ENCODE results near the gene PNLDC1. TPM values are rescaled to one million over a fixed set of nuclear protein-coding genes. Genes with fewer than 3 reads are reported as not detected.

Gene PNLDC1
- total and polyA plus RNA-seq, 11 donors, result 0.04 to 0.67 (median 0.20) TPM; not detected in 6

- ATAC-seq (no peak), DNase-seq (no peak)
- WGBS, 4 donors, result 85 to 97% (median 87%) methylated on average over 19 to 28 of the region's 28 CpGs
- H3K9me3 ChIP-seq, result peaks cover 0 to 10% (median 0%) of the 10 kb centered on the region in 12 donors
- TF ChIP-seq POLR2A (IDR thresholded peaks at IDR 0.05), result no peak
- TF ChIP-seq CTCF (IDR thresholded peaks at IDR 0.05), result no peak
- no peaks in the 10 kb centered on the region for H3K4me1 ChIP-seq
- no peaks in the 10 kb centered on the region for H3K27me3 ChIP-seq
- intact Hi-C loops (cut with DNase I), result loop anchor here in 9 of 10 donors (5.0 to 10.0 kb wide), 8 partner anchors 71 to 668 kb away; no protein-coding TSS in a partner anchor
- no peaks in the 10 kb centered on the region for H3K36me3 ChIP-seq
- no peak overlapping the region for H3K4me3 ChIP-seq
- no peak overlapping the region for H3K27ac ChIP-seq
Measured at GRCh38 chr6:159866286-159867247, 66.5 kb downstream of the PNLDC1 start.

Other genes starting within 250 kb of the PNLDC1 start
- gene SOD2, start 107.0 kb upstream of the PNLDC1 start, total RNA-seq, result 1,000 to 10,000 TPM in 1 of 9 donors, 100 to 1,000 TPM in 8; 599 to 1,000 (median 741) TPM
- 100 to 1,000 TPM; 263 to 459 TPM for gene SOD2, start 107.0 kb upstream of the PNLDC1 start, polyA plus RNA-seq
- gene WTAP, start 72.8 kb upstream of the PNLDC1 start, total RNA-seq, result 10 to 100 TPM; 39.0 to 70.2 (median 48.2) TPM
- gene WTAP, start 72.8 kb upstream of the PNLDC1 start, polyA plus RNA-seq, result 10 to 100 TPM; 30.7 to 75.3 TPM
- 1 to 10 TPM; 1.3 to 9.9 (median 7.3) TPM for gene ACAT2, start 38.2 kb upstream of the PNLDC1 start, total RNA-seq
- 10 to 100 TPM in 1 of 2 donors, 1 to 10 TPM in 1; 2.8 to 18.1 TPM for gene ACAT2, start 38.2 kb upstream of the PNLDC1 start, polyA plus RNA-seq
- 100 to 1,000 TPM; 107 to 184 (median 142) TPM for gene TCP1, start 10.7 kb upstream of the PNLDC1 start, total RNA-seq
- 100 to 1,000 TPM in 1 of 2 donors, 10 to 100 TPM in 1; 89.2 to 241 TPM for gene TCP1, start 10.7 kb upstream of the PNLDC1 start, polyA plus RNA-seq
- 10 to 100 TPM; 52.4 to 91.1 (median 61.4) TPM for gene MRPL18, start 9.8 kb upstream of the PNLDC1 start, total RNA-seq
- gene MRPL18, start 9.8 kb upstream of the PNLDC1 start, polyA plus RNA-seq, result 100 to 1,000 TPM; 114 to 145 TPM
- under 1 TPM in 2 of 9 donors, not detected in 7; 0.05 to 0.08 TPM for gene MAS1, start 90.7 kb downstream of the PNLDC1 start, total RNA-seq
- gene MAS1, start 90.7 kb downstream of the PNLDC1 start, polyA plus RNA-seq, result not detected
- 100 to 1,000 TPM in 2 of 9 donors, 10 to 100 TPM in 7; 49.3 to 111 (median 74.0) TPM for gene IGF2R, start 168.8 kb downstream of the PNLDC1 start, total RNA-seq
- gene IGF2R, start 168.8 kb downstream of the PNLDC1 start, polyA plus RNA-seq, result 10 to 100 TPM; 15.4 to 38.0 TPM

All from heart left ventricle (tissue), 16 donors.